Endothelial cell of umbilical vein (primary cell): Measurements from ENCODE around the gene FAM13C. TPM values are rescaled to one million over a fixed set of nuclear protein-coding genes. Genes with fewer than 3 reads are reported as not detected.

ENCODE experiments used
- BruUV-seq: library from RNA; stranded (reverse); fragments of 400-500 nt; replicated peaks from 2 replicates; lab custom pipeline; 2021; lab: Mats Ljungman, UMichigan
- CTCF ChIA-PET: fragments of 300-600, 350-600 bp; sonication (Branson Sonifier 250); formaldehyde crosslinking; loops from one replicate; lab custom pipeline; 2021; ENCODE audit warnings: antibody characterized with exemption, inconsistent platforms; lab: Charles Lee
- POLR2A ChIA-PET: fragments of 300-600, 350-600 bp; sonication (Branson Sonifier 250); formaldehyde crosslinking; loops from one replicate; lab custom pipeline; 2021; ENCODE audit warnings: antibody characterized with exemption, inconsistent platforms; lab: Charles Lee
- DNase-seq: peaks from one replicate; pipeline ENCODE4 v3.0.0-alpha.2; 2011; ENCODE audit warnings: low read depth, low spot score
- FAIRE-seq: peaks from 2 replicates; lab custom pipeline; 2011; peaks lifted over from hg19 to GRCh38; lab: Jason Lieb, UNC
- H2AFZ ChIP-seq: 2 replicates; pipeline ENCODE4 v1.6.0; 2012; ENCODE audit warnings: low read depth, low read length, control low read depth, inconsistent platforms
- H3K27ac ChIP-seq: 2 replicates; pipeline ENCODE4 v1.5.1; 2011; ENCODE audit warnings: low read depth, mild to moderate bottlenecking, control low read depth, low read length, moderate library complexity; ENCODE audit not compliant: insufficient read depth
- H3K27me3 ChIP-seq, 2 experiments: 2 replicates each; pipeline versions ENCODE4 v1.6.0 to v1.6.1; 2011; ENCODE audit warnings: low read length in 2 of 2, mixed read lengths in 1 of 2; ENCODE audit not compliant: control insufficient read depth in 2 of 2, insufficient read depth in 2 of 2
- H3K36me3 ChIP-seq, 2 experiments: 2 replicates in 1 of 2; 3 replicates in 1 of 2; pipeline ENCODE4 v1.5.1; 2011; ENCODE audit warnings: low read length in 2 of 2, mild to moderate bottlenecking in 1 of 2, moderate library complexity in 1 of 2; ENCODE audit not compliant: control insufficient read depth in 2 of 2, insufficient read depth in 2 of 2; ENCODE audit errors: extremely low read depth in 1 of 2
- H3K4me1 ChIP-seq: 3 replicates; pipeline ENCODE4 v1.5.1; 2011; ENCODE audit warnings: mild to moderate bottlenecking, low read length; ENCODE audit not compliant: control insufficient read depth, insufficient read depth; ENCODE audit errors: extremely low read depth
- H3K4me2 ChIP-seq: 2 replicates; pipeline ENCODE4 v1.6.1; 2011; ENCODE audit warnings: low read length, control low read depth, mixed read lengths; ENCODE audit not compliant: insufficient read depth
- H3K4me3 ChIP-seq, 3 experiments: fragments of 200-600 bp in 1 of 3; sonication (generic), shearing (Covaris generic) in 1 of 3; replicated peaks in 1 of 3; 2 replicates each; pipeline ENCODE4 v1.5.1; 2011 to 2016; ENCODE audit warnings: control low read depth in 3 of 3, low read length in 3 of 3, mild to moderate bottlenecking in 2 of 3, inconsistent platforms in 1 of 3, low read depth in 1 of 3, moderate library complexity in 1 of 3; ENCODE audit not compliant: insufficient read depth in 1 of 3
- H3K79me2 ChIP-seq: 2 replicates; pipeline ENCODE4 v1.6.0; 2012; ENCODE audit warnings: low read length, inconsistent platforms; ENCODE audit not compliant: control insufficient read depth, insufficient read depth
- H3K9ac ChIP-seq: replicated peaks from 2 replicates; pipeline ENCODE3; 2011; ENCODE audit warnings: low read length, control low read depth; ENCODE audit not compliant: insufficient read depth; ENCODE audit errors: extremely low read depth
- H3K9me1 ChIP-seq: replicated peaks from 3 replicates; pipeline ENCODE4 v1.6.0; 2011; ENCODE audit warnings: mild to moderate bottlenecking, low read length; ENCODE audit not compliant: control insufficient read depth, insufficient read depth; ENCODE audit errors: extremely low read depth
- H3K9me3 ChIP-seq: replicated peaks from 2 replicates; pipeline ENCODE4 v1.5.1; 2012; ENCODE audit warnings: low read length, inconsistent platforms; ENCODE audit not compliant: control insufficient read depth, insufficient read depth
- H4K20me1 ChIP-seq: replicated peaks from 2 replicates; pipeline ENCODE3; 2011; ENCODE audit warnings: mild to moderate bottlenecking, low read length; ENCODE audit not compliant: control insufficient read depth, insufficient read depth; ENCODE audit errors: extremely low read depth
- CTCF ChIP-seq, 2 donors: IDR thresholded peaks; 1 replicate in 1 of 2; 2 replicates in 1 of 2; pipeline ENCODE4 v1.5.1; 2011; ENCODE audit warnings: low read length in 2 of 2, mild to moderate bottlenecking in 2 of 2, moderate library complexity in 2 of 2, control low read depth in 1 of 2, inconsistent platforms in 1 of 2, low read depth in 1 of 2; ENCODE audit not compliant: insufficient read depth in 1 of 2; ENCODE audit errors: extremely low read depth in 1 of 2
- EZH2 ChIP-seq: IDR thresholded peaks from 2 replicates; pipeline ENCODE4 v1.6.1; 2012; ENCODE audit warnings: borderline replicate concordance, low read depth, mild to moderate bottlenecking, moderate library complexity, low read length, inconsistent platforms; ENCODE audit not compliant: severe bottlenecking
- FOS ChIP-seq: IDR thresholded peaks from 2 replicates; pipeline ENCODE4 v1.6.1; 2011; ENCODE audit warnings: mild to moderate bottlenecking, low read length, moderate library complexity, borderline replicate concordance; ENCODE audit not compliant: insufficient read depth
- GATA2 ChIP-seq: IDR thresholded peaks from 2 replicates; pipeline ENCODE4 v1.7.0; 2011; ENCODE audit warnings: low read depth, mild to moderate bottlenecking, moderate library complexity, mixed read lengths, low read length; ENCODE audit not compliant: insufficient read length, insufficient read depth
- JUN ChIP-seq: IDR thresholded peaks from 2 replicates; pipeline ENCODE4 v1.6.1; 2011; ENCODE audit warnings: borderline replicate concordance, low read depth; ENCODE audit not compliant: insufficient read length, insufficient read depth
- MAX ChIP-seq: IDR thresholded peaks from 2 replicates; pipeline ENCODE4 v1.6.1; 2011; ENCODE audit not compliant: insufficient read depth, insufficient read length
- MYC ChIP-seq: IDR thresholded peaks from one replicate; pipeline ENCODE4 v1.6.1; 2011; ENCODE audit warnings: mild to moderate bottlenecking, low read depth, low read length
- POLR2A ChIP-seq: IDR thresholded peaks from 2 replicates; pipeline ENCODE4 v1.6.1; 2012; ENCODE audit warnings: low read depth, mild to moderate bottlenecking, control low read depth, low read length
- POLR2AphosphoS5 ChIP-seq: IDR thresholded peaks from 2 replicates; pipeline ENCODE4 v1.6.1; 2012; ENCODE audit warnings: low read depth, mild to moderate bottlenecking, control low read depth, low read length, moderate library complexity; ENCODE audit not compliant: insufficient read depth
- dilution Hi-C: fragments of 300-500 bp; cut with MboI; formaldehyde crosslinking; loops from one replicate; pipeline ENCODE4 v1.15.0; 2019; ENCODE audit warnings: low sequenced_read_pairs; ENCODE audit not compliant: extremely low pct_ligation_motif_present
- intact Hi-C: fragments of 100-400 bp; cut with micrococcal nuclease; formaldehyde crosslinking; loops from one replicate; pipeline ENCODE4 v1.10.0; 2022
- polyA plus RNA-seq, 4 experiments: library from polyadenylated mRNA; depleted of rRNA in 3 of 4; stranded (reverse) in 3 of 4; unstranded in 1 of 4; fragments of >200 nt; gene quantifications; 2 replicates each; pipeline versions ENCODE4 v1.2.1 to v1.2.3, GENCODE V29; 2011 to 2012; ENCODE audit warnings: missing spikeins in 1 of 4
- total RNA-seq: library from RNA; stranded (reverse); gene quantifications from 2 replicates; pipeline ENCODE4 v1.2.3, GENCODE V29; 2021

FAM13C gene
- total and polyA plus RNA-seq, 2 donors (not counting 3 experiments of a cell fraction or from before 2014, with no cell fraction given), result 0.03 TPM; not detected in 1

- Histone ChIP-seq H3K27me3 (no peaks in the 10 kb centered on the region), H3K27ac (no peak overlapping the region), H2AFZ (no peak overlapping the region), H3K4me2 (no peak overlapping the region), H3K9ac (no peak overlapping the region), H4K20me1 (no peaks in the 10 kb centered on the region), H3K4me1 (no peaks in the 10 kb centered on the region), H3K36me3 (no peaks in the 10 kb centered on the region), H3K9me3 (no peaks in the 10 kb centered on the region), H3K4me3 (no peak overlapping the region), H3K9me1 (no peaks in the 10 kb centered on the region), H3K79me2 (no peaks in the 10 kb centered on the region)
- TF ChIP-seq GATA2 (no peak), POLR2A (no peak), MYC (no peak), MAX (no peak), EZH2 (no peak), POLR2AphosphoS5 (no peak), CTCF (IDR thresholded peaks at IDR 0.05; ENCODE audit: extremely low read depth in 1 of 2, insufficient read depth in 1 of 2, low read depth in 1 of 2, low read length in 2 of 2) (no peak), FOS (no peak), JUN (no peak)
- CTCF ChIA-PET, result no interaction called here
- DNase-seq (no peak), FAIRE-seq (no peak)
- dilution Hi-C loops, result no loop called here
- POLR2A ChIA-PET, result no interaction called here
- intact Hi-C loops, result no loop called here
- BruUV-seq, result no TSS peak
Measured at GRCh38 chr10:59270492-59270891, 91.9 kb downstream of the FAM13C start.
